ENCODE results near the gene ZNF521. TPM values are rescaled to one million over a fixed set of nuclear protein-coding genes. Genes with fewer than 3 reads are reported as not detected.

ZNF521 gene
- total and polyA plus RNA-seq, 2 experiments from 2014 or later, result 3.1 to 9.2 TPM

GRCh38 chr18:25327584-25327983 is 24.4 kb downstream of the ZNF521 start:
- H3K4me3 ChIP-seq, result no peak overlapping the region
- Mint-ChIP-seq H3K9me3 (no peaks in the 10 kb centered on the region), H3K36me3 (ENCODE audit: low read depth) (no peaks in the 10 kb centered on the region), H3K4me3 (no peak overlapping the region), H3K27ac (no peak overlapping the region), H3K27me3 (ENCODE audit: insufficient read depth, low read depth, poor library complexity) (no peaks in the 10 kb centered on the region), H3K4me1 (peaks cover 41% of the 10 kb centered on the region)
- H3K27ac ChIP-seq (ENCODE audit: low read depth), result no peak overlapping the region
- ATAC-seq (no peak), DNase-seq (ENCODE audit: low spot score) (no peak)
- H3F3A ChIP-seq (replicated peaks; ENCODE audit: low read depth), result no peaks in the 10 kb centered on the region
- H3K4me2 ChIP-seq, result no peak overlapping the region
- no peak for TF ChIP-seq JUNB (IDR thresholded peaks at IDR 0.05; ENCODE audit: unreplicated experiment)
- TF ChIP-seq EZH2phosphoT487 (IDR thresholded peaks at IDR 0.05; ENCODE audit: unreplicated experiment), result no peak
- no peak for TF ChIP-seq POLR2AphosphoS5 (IDR thresholded peaks at IDR 0.05; ENCODE audit: low read depth)
- no peak for TF ChIP-seq CREB1 (CRISPR knock-in tag; IDR thresholded peaks at IDR 0.05; ENCODE audit: low read depth)
- no peak for TF ChIP-seq ZNF114 (CRISPR knock-in tag; IDR thresholded peaks at IDR 0.05)
- TF ChIP-seq EZH2 (IDR thresholded peaks at IDR 0.05; ENCODE audit: low read depth, unreplicated experiment), result no peak
- TF ChIP-seq ZNF462 (CRISPR knock-in tag; IDR thresholded peaks at IDR 0.05), result no peak
- no peak for TF ChIP-seq CTCF (conservative IDR thresholded peaks at IDR 0.05; ENCODE audit: low read depth in 2 of 2)
- no peaks in the 10 kb centered on the region for H3K9me2 ChIP-seq (ENCODE audit: insufficient read depth)
- H3K4me1 ChIP-seq (ENCODE audit: insufficient read depth), result peaks cover 8% of the 10 kb centered on the region; the same call in 1 of the 2 replicates
- H3K79me2 ChIP-seq (replicated peaks; ENCODE audit: insufficient read depth), result 0 out of 2 replicates have a peak, but pooled peaks cover 1% of the 10 kb centered on the region
- no peaks in the 10 kb centered on the region for H3K36me3 ChIP-seq (ENCODE audit: insufficient read depth)
- H4K20me1 ChIP-seq (replicated peaks; ENCODE audit: insufficient read depth), result no peaks in the 10 kb centered on the region
- H2AFZ ChIP-seq, result no peak overlapping the region
- H3K27me3 ChIP-seq (ENCODE audit: insufficient read depth), result no peaks in the 10 kb centered on the region

All from GM23338 (cell line).